ENCODE measurements around the gene CELA3B.

Gene CELA3B

GRCh38 chr1:22037520-22037919, 60.7 kb downstream of the CELA3B start:
- no peak for DNase-seq (ENCODE audit: low read depth)
- H3K4me3 ChIP-seq (ENCODE audit: low read depth, low read length): no peak overlapping the region

- H3K4me3 ChIP-seq (ENCODE audit: low read depth, low read length): no peak overlapping the region
- DNase-seq (ENCODE audit: low read depth): no peak
Measured at GRCh38 chr1:22038036-22038435, 61.2 kb downstream of the CELA3B start.

Data from skeletal muscle cell (primary cell).